A673 (cell line): ENCODE results near the gene PHF20. TPM values are rescaled to one million over a fixed set of nuclear protein-coding genes. Genes with fewer than 3 reads are reported as not detected.

Experiments
- BruUV-seq: library from RNA; stranded (reverse); fragments of 400-500 nt; replicated peaks from 2 replicates; lab custom pipeline; 2021; lab: Mats Ljungman, UMichigan
- CTCF ChIA-PET: fragments of 300-600 bp; sonication (Branson Sonifier 250); formaldehyde crosslinking; loops from one replicate; lab custom pipeline; 2022; ENCODE audit warnings: antibody characterized with exemption; lab: Charles Lee
- POLR2A ChIA-PET: fragments of 300-600 bp; sonication (Branson Sonifier 250); formaldehyde crosslinking; loops from one replicate; lab custom pipeline; 2022; ENCODE audit warnings: antibody characterized with exemption; ENCODE audit not compliant: low non-redundant PET; lab: Charles Lee
- DNase-seq: peaks from one replicate; pipeline ENCODE4 v3.0.0-alpha.2; 2015; ENCODE audit warnings: low spot score
- H3K27ac ChIP-seq: fragments of 200-600 bp; sonication (generic); 2 replicates; pipeline ENCODE4 v1.5.1; 2016; ENCODE audit warnings: mixed run types, low read depth, mild to moderate bottlenecking, mixed read lengths, antibody characterized with exemption, low read length; ENCODE audit not compliant: poor library complexity, severe bottlenecking
- H3K27me3 ChIP-seq: fragments of 200-600 bp; sonication (generic); replicated peaks from 2 replicates; pipeline ENCODE4 v1.6.1; 2017; ENCODE audit warnings: mixed run types, low read depth, mild to moderate bottlenecking, mixed read lengths, antibody characterized with exemption, low read length; ENCODE audit not compliant: insufficient read depth, poor library complexity
- H3K36me3 ChIP-seq: fragments of 200-600 bp; sonication (generic); 2 replicates; pipeline ENCODE4 v1.6.1; 2016; ENCODE audit warnings: mixed run types, mild to moderate bottlenecking, mixed read lengths, antibody characterized with exemption, low read length; ENCODE audit not compliant: insufficient read depth, poor library complexity, severe bottlenecking
- H3K4me1 ChIP-seq: fragments of 200-600 bp; sonication (generic); 2 replicates; pipeline ENCODE4 v1.6.1; 2017; ENCODE audit warnings: mixed run types, mild to moderate bottlenecking, mixed read lengths, antibody characterized with exemption, low read length; ENCODE audit not compliant: insufficient read depth, poor library complexity, severe bottlenecking
- H3K4me3 ChIP-seq: fragments of 200-600 bp; sonication (generic); 2 replicates; pipeline ENCODE4 v1.5.1; 2016; ENCODE audit warnings: low read depth, mixed run types, mild to moderate bottlenecking, mixed read lengths, low read length; ENCODE audit not compliant: poor library complexity, severe bottlenecking
- H3K9me3 ChIP-seq: fragments of 200-600 bp; sonication (generic); 2 replicates; pipeline ENCODE4 v1.6.1; 2016; ENCODE audit warnings: mixed run types, low read depth, mild to moderate bottlenecking, mixed read lengths, antibody characterized with exemption, low read length; ENCODE audit not compliant: poor library complexity, severe bottlenecking
- EZH2 ChIP-seq: fragments of 200-600 bp; sonication (generic); IDR thresholded peaks from 2 replicates; pipeline ENCODE4 v1.6.1; 2017; ENCODE audit warnings: borderline replicate concordance, low read depth, mild to moderate bottlenecking, mixed read lengths, antibody characterized with exemption, low read length; ENCODE audit not compliant: poor library complexity, severe bottlenecking
- intact Hi-C: fragments of 100-400 bp; cut with micrococcal nuclease; formaldehyde crosslinking; loops from one replicate; pipeline ENCODE4 v1.10.0; 2022; ENCODE audit not compliant: unreplicated experiment
- total RNA-seq: library from RNA; stranded (reverse); gene quantifications from 2 replicates; pipeline ENCODE4 v1.2.3, GENCODE V29; 2021
- TF ChIP-seq, protein P1 (sequence below): fragments of 300-800, 200-600 bp; sonication (generic); conservative IDR thresholded peaks from 2 replicates; pipeline ENCODE4 v1.5.1; 2017; ENCODE audit warnings: low read depth, mild to moderate bottlenecking, antibody characterized with exemption, low read length, moderate library complexity, mixed read lengths

PHF20 gene
- total RNA-seq, 1 experiment from 2014 or later = 43.0 TPM

DNA sequence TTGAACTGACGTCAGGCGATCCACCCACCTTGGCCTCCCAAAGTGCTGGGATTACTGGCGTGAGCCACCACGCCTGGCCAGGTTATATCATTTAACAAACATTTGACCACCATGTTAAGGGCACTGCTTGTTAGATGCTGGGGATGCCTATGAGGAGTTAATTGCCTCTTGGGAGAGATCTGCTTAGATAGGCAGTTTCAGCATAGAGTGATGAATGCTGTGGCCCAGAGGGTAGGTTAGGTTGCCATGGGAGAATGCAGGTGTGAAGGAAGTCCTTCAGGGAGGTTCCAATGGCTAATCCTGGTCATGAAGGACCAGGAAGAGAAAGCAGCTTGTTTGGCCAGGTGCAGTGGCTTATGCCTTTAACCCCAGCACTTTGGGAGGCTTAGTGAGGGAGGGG lies 17.0 kb downstream of the PHF20 start:
- Histone ChIP-seq H3K9me3 (no peaks in the 10 kb centered on the region), H3K4me3 (no peak overlapping the region), H3K36me3 (no peaks in the 10 kb centered on the region), H3K4me1 (no peaks in the 10 kb centered on the region), H3K27me3 (no peaks in the 10 kb centered on the region), H3K27ac (no peak overlapping the region)
- DNase-seq = no peak
- BruUV-seq = no TSS peak
- intact Hi-C loops = no loop called here
- no peak for TF ChIP-seq EZH2
- TF ChIP-seq, protein P1, sequence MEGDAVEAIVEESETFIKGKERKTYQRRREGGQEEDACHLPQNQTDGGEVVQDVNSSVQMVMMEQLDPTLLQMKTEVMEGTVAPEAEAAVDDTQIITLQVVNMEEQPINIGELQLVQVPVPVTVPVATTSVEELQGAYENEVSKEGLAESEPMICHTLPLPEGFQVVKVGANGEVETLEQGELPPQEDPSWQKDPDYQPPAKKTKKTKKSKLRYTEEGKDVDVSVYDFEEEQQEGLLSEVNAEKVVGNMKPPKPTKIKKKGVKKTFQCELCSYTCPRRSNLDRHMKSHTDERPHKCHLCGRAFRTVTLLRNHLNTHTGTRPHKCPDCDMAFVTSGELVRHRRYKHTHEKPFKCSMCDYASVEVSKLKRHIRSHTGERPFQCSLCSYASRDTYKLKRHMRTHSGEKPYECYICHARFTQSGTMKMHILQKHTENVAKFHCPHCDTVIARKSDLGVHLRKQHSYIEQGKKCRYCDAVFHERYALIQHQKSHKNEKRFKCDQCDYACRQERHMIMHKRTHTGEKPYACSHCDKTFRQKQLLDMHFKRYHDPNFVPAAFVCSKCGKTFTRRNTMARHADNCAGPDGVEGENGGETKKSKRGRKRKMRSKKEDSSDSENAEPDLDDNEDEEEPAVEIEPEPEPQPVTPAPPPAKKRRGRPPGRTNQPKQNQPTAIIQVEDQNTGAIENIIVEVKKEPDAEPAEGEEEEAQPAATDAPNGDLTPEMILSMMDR = no peak
- ChIA-PET CTCF (no interaction called here), POLR2A (no interaction called here)

DNA sequence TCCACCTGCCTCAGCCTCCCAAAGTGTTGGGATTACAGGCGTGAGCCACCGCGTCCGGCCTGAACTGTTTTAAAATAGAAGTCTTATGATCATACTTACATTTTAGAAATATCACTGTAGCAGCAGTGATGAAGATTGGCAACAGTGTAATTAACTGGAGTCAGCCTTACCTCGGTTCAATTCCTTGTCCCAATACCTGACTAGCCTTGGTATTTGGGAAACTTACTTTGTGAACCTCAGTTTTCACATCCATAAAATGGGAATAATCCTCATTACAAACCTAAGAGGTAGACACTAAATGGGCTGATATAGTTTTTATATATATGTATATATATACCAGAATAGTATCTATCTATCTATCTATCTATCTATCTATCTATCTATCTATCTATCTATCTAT lies 19.3 kb downstream of the PHF20 start:
- H3K4me3 ChIP-seq = no peak overlapping the region
- H3K27me3 ChIP-seq = no peaks in the 10 kb centered on the region
- DNase-seq = no peak
- no peak overlapping the region for H3K27ac ChIP-seq
- POLR2A ChIA-PET = no interaction called here
- no peaks in the 10 kb centered on the region for H3K4me1 ChIP-seq
- no peaks in the 10 kb centered on the region for H3K9me3 ChIP-seq
- CTCF ChIA-PET = no interaction called here
- TF ChIP-seq, protein P1 = no peak
- TF ChIP-seq EZH2 = no peak
- intact Hi-C loops = no loop called here
- H3K36me3 ChIP-seq = no peaks in the 10 kb centered on the region
- BruUV-seq = no TSS peak

DNA sequence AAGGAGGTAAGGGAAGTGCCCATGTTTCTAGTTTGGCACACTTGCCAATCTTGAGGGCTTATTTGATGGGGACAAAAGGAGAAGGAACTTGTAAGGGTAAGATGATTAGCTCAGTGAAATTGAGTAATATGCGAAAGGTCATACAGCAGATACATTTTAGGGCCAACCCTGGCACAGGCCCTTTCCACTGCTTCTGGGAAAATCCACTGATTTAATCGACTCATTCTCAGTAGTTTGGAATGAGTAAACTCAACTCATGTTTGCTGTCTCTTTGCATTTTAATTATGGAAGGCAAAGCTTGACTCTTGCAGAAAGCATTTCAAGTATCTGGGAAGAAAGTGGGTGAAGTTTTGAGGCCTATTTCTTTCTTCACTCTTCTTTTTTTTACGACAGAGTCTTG lies 20.0 kb downstream of the PHF20 start:
- CTCF ChIA-PET = no interaction called here
- H3K27ac ChIP-seq = no peak overlapping the region
- no TSS peak for BruUV-seq
- no peak overlapping the region for H3K4me3 ChIP-seq
- no peaks in the 10 kb centered on the region for H3K27me3 ChIP-seq
- intact Hi-C loops = no loop called here
- H3K4me1 ChIP-seq = no peaks in the 10 kb centered on the region
- POLR2A ChIA-PET = no interaction called here
- TF ChIP-seq, protein P1 = no peak
- TF ChIP-seq EZH2 = no peak
- DNase-seq = no peak
- H3K9me3 ChIP-seq = no peaks in the 10 kb centered on the region
- no peaks in the 10 kb centered on the region for H3K36me3 ChIP-seq
